Activated gamma-delta T cell (primary cell): ENCODE results near the gene VPS35.
"Not testable (repeated sequence)": the region's sequence is repeated elsewhere in the genome, so short reads cannot be mapped to it uniquely, and the experiment has no call there.

Source experiments
- DNase-seq: peaks from one replicate; lab custom pipeline; 2025; lab: John Stamatoyannopoulos, UW

Gene VPS35

GRCh38 chr16:46658925-46659324, 30.1 kb downstream of the VPS35 start:
- no peak for DNase-seq

GRCh38 chr16:46651305-46651704, 37.7 kb downstream of the VPS35 start:
- no peak for DNase-seq

GRCh38 chr16:46650254-46650623, 38.7 kb downstream of the VPS35 start:
- DNase-seq: no peak

- DNase-seq: no peak
Measured at GRCh38 chr16:46649588-46650253, 39.3 kb downstream of the VPS35 start.

- DNase-seq: no peak
Measured at GRCh38 chr16:46648656-46649055, 40.3 kb downstream of the VPS35 start.

GRCh38 chr16:46638947-46639925, 49.7 kb downstream of the VPS35 start:
- no peak for DNase-seq

- DNase-seq: no peak
Measured at GRCh38 chr16:46632778-46633733, 55.9 kb downstream of the VPS35 start.

GRCh38 chr16:46629331-46630219, 59.4 kb downstream of the VPS35 start:
- DNase-seq: no peak

- DNase-seq: no peak
Measured at GRCh38 chr16:46627746-46628145, 61.2 kb downstream of the VPS35 start.

- DNase-seq: not testable (repeated sequence)
Measured at GRCh38 chr16:46626681-46627080, 62.3 kb downstream of the VPS35 start.

- not testable (repeated sequence) for DNase-seq
Measured at GRCh38 chr16:46624862-46625261, 64.1 kb downstream of the VPS35 start.

GRCh38 chr16:46623707-46624106, 65.3 kb downstream of the VPS35 start:
- not testable (repeated sequence) for DNase-seq

- DNase-seq: not testable (repeated sequence)
Measured at GRCh38 chr16:46623246-46623645, 65.7 kb downstream of the VPS35 start.

- DNase-seq: no peak
Measured at GRCh38 chr16:46621934-46622676, 66.9 kb downstream of the VPS35 start.

GRCh38 chr16:46621006-46621933, 67.7 kb downstream of the VPS35 start, which contains the start of gene SHCBP1:
Gene SHCBP1, minus strand, starts transcription at chr16:46621379. Its CDS starts 20 bp downstream, at chr16:46621359.
- DNase-seq: peak; percentile 32

GRCh38 chr16:46620266-46621005, 68.5 kb downstream of the VPS35 start:
- DNase-seq: no peak

GRCh38 chr16:46618516-46618915, 70.5 kb downstream of the VPS35 start:
- no peak for DNase-seq

- no peak for DNase-seq
Measured at GRCh38 chr16:46614006-46614405, 75.0 kb downstream of the VPS35 start.
